Measurements from ENCODE around the gene PPP1R11.
"Not testable (repeated sequence)": the region's sequence is repeated elsewhere in the genome, so short reads cannot be mapped to it uniquely, and the experiment has no call there.

PPP1R11 gene

DNA sequence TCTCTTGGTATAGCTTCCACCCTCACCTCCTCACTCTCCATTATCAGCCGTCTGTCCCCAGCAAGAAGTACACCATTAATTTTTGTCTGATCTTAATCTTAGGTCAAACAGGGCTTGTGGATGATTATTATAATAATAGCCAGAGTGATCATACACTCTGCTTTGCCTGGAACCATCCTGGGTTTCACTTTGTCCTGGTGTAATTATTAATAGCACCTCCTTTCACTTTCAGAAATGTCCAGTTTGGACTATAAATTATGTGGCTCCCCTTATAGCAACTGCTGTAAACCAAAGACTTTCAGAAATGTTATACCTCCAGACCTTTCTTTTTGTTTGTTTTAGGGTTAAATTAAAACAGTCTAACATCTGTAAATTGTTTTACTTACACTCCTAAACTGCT, 46.8 kb downstream of the PPP1R11 start:
- no peaks in the 10 kb centered on the region for H3K36me3 ChIP-seq (ENCODE audit: insufficient read depth, low read length)
- no peak overlapping the region for H3K9ac ChIP-seq (ENCODE audit: low read depth, low read length)

DNA sequence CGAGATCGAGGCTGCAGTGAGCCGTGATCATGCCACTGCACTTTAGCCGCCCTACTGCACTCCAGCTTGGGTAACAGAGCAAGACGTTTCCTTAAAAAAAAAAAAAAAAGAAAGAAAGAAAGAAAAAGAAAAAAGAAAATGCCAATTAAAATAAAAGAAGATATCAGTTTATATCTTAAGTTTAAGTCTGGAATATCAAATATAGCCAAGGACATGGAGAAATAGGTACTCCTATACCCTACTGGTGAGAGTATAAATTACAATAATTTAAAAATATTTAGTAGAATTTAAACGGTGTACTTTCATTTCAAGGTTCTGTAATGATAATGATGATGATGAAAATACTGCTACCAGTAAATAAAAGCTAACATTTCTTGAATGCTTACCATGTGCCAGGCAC, 49.7 kb downstream of the PPP1R11 start:
- Histone ChIP-seq H3K36me3 (ENCODE audit: insufficient read depth, low read length) (no peaks in the 10 kb centered on the region), H3K9ac (ENCODE audit: low read depth, low read length) (no peak overlapping the region), H3K9me3 (ENCODE audit: control insufficient read depth, insufficient read depth, low read length) (no peaks in the 10 kb centered on the region), H3K4me1 (ENCODE audit: insufficient read depth, low read length) (no peaks in the 10 kb centered on the region)

More for the DNA sequence above, 46.8 kb downstream of the PPP1R11 start:
- no peaks in the 10 kb centered on the region for H3K9me3 ChIP-seq (ENCODE audit: control insufficient read depth, insufficient read depth, low read length)
- no peaks in the 10 kb centered on the region for H3K4me1 ChIP-seq (ENCODE audit: insufficient read depth, low read length)

DNA sequence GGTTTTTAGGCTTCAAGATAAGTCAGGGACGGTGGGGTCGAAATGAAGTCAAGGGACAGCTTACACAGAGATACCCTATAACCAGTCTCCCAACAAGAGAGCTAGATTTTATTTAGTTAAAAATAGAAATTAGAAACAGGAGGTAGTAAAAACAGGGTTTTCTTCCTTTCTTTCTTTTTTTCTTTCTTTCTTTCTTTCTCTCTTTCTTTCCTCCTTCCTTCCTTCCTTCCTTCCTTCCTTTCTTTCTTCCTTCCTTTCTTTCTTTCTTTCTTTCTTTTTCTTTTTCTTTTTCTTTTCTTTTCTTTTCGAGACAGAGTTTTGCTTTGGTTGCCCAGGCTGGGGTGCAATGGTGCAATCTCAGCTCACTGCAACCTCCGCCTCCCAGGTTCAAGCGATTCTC, 51.7 kb downstream of the PPP1R11 start:
- H3K4me1 ChIP-seq (ENCODE audit: insufficient read depth, low read length); H3K9me3 ChIP-seq (ENCODE audit: control insufficient read depth, insufficient read depth, low read length): not testable (repeated sequence)

More for the DNA sequence above, 51.7 kb downstream of the PPP1R11 start:
- H3K36me3 ChIP-seq (ENCODE audit: insufficient read depth, low read length); H3K9ac ChIP-seq (ENCODE audit: low read depth, low read length): not testable (repeated sequence)
